Measurements from ENCODE around the gene ADAMTSL1.
"Not testable (repeated sequence)": the region's sequence is repeated elsewhere in the genome, so short reads cannot be mapped to it uniquely, and the experiment has no call there.

The ADAMTSL1 gene

GRCh38 chr9:18863791-18864190 is 389.8 kb downstream of the ADAMTSL1 start:
- DNase-seq (ENCODE audit: low spot score): no peak

GRCh38 chr9:18864516-18864915 is 390.6 kb downstream of the ADAMTSL1 start:
- no peak for DNase-seq (ENCODE audit: low spot score)

GRCh38 chr9:18865542-18865941 is 391.6 kb downstream of the ADAMTSL1 start:
- DNase-seq (ENCODE audit: low spot score): no peak

GRCh38 chr9:18866121-18866831 is 392.3 kb downstream of the ADAMTSL1 start:
- no peak for DNase-seq (ENCODE audit: low spot score)

- no peak for DNase-seq (ENCODE audit: low spot score)
Measured at GRCh38 chr9:18869725-18870124, 395.8 kb downstream of the ADAMTSL1 start.

- no peak for DNase-seq (ENCODE audit: low spot score)
Measured at GRCh38 chr9:18874069-18874468, 400.1 kb downstream of the ADAMTSL1 start.

GRCh38 chr9:18874990-18875389 is 401.0 kb downstream of the ADAMTSL1 start:
- DNase-seq (ENCODE audit: low spot score): not testable (repeated sequence)

GRCh38 chr9:18877984-18878383 is 404.0 kb downstream of the ADAMTSL1 start:
- no peak for DNase-seq (ENCODE audit: low spot score)

- DNase-seq (ENCODE audit: low spot score): no peak
Measured at GRCh38 chr9:18881758-18882157, 407.8 kb downstream of the ADAMTSL1 start.

GRCh38 chr9:18887546-18887945 is 413.6 kb downstream of the ADAMTSL1 start:
- no peak for DNase-seq (ENCODE audit: low spot score)

GRCh38 chr9:18888290-18888689 is 414.3 kb downstream of the ADAMTSL1 start:
- DNase-seq (ENCODE audit: low spot score): no peak

GRCh38 chr9:18889550-18889949 is 415.6 kb downstream of the ADAMTSL1 start:
- no peak for DNase-seq (ENCODE audit: low spot score)

GRCh38 chr9:18890372-18890771 is 416.4 kb downstream of the ADAMTSL1 start:
- no peak for DNase-seq (ENCODE audit: low spot score)

- no peak for DNase-seq (ENCODE audit: low spot score)
Measured at GRCh38 chr9:18891946-18892670, 418.2 kb downstream of the ADAMTSL1 start.

GRCh38 chr9:18893046-18893445 is 419.1 kb downstream of the ADAMTSL1 start:
- DNase-seq (ENCODE audit: low spot score): no peak

GRCh38 chr9:18893491-18893890 is 419.5 kb downstream of the ADAMTSL1 start:
- DNase-seq (ENCODE audit: low spot score): no peak

GRCh38 chr9:18896004-18896403 is 422.1 kb downstream of the ADAMTSL1 start:
- DNase-seq (ENCODE audit: low spot score): no peak

GRCh38 chr9:18896531-18897179 is 422.7 kb downstream of the ADAMTSL1 start:
- peak; percentile 25 for DNase-seq (ENCODE audit: low spot score)

- no peak for DNase-seq (ENCODE audit: low spot score)
Measured at GRCh38 chr9:18903450-18903849, 429.5 kb downstream of the ADAMTSL1 start.

GRCh38 chr9:18905028-18905882 is 431.3 kb downstream of the ADAMTSL1 start:
- peak; percentile 79 for DNase-seq (ENCODE audit: low spot score)

GRCh38 chr9:18905883-18906629 is 432.1 kb downstream of the ADAMTSL1 start:
- DNase-seq (ENCODE audit: low spot score): no peak

Measured in kidney tubule cell (primary cell).